GM18508 (cell line): ENCODE data around the gene ATAD2B.
"Not testable (repeated sequence)": the region's sequence is repeated elsewhere in the genome, so short reads cannot be mapped to it uniquely, and the experiment has no call there.

Source experiments
- ATAC-seq: cut with Tn5 transposase; IDR thresholded peaks from one replicate; pipeline ENCODE4 v1.9.1; 2021; ENCODE audit warnings: moderate number of reproducible peaks; ENCODE audit not compliant: insufficient read depth, unreplicated experiment

The ATAD2B gene

DNA sequence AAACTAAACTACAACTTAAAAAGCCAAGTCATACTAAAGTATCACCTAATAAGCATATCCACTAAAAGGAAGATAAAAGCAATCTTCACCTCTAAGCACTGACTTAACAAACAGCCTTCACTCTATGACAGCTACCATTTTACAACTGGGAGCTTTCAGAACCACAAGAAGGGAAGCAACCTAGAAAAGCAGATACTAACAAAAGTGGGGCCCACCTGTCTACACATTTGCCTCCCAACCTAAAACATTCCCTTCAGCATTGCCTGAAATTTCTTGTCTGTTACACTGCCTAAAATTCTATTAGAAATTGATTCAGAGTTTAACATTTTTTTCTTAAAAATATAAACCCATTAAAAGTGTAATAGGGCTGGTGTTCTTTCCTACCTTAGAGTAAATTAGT is 172.0 kb downstream of the ATAD2B start:
- no peak for ATAC-seq

DNA sequence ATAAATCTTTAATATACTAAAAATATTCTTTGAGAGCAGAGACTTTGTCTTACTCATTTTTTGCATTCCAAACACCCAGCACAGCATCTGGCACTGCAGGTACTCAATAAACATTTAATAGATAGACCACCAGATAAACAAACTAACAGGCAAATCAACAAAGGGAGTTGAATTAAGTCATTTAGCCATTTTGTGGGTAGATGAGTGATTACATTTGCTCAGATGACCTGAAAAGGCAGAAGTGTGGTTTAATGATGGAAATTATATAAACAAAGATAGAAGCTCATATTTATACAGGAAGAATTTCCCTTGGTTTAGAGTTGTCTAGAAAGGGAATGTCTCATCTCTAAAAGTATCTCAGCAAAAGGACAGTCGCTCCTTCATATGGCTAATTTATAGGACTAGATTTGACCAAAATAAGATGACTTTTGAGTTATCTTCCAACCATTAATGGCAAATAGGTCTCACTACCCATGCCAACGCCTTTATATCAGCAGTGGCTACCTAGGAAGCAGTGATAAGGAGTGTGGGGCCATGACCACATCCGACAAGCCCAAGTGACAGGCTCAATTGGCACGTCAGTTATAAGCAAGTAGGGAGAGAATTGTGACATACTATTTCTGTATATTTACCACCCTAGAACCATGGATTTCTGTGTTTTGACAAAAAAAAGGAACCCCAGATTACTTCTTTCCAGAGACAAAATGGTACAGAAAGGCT is 173.5 kb downstream of the ATAD2B start:
- no peak for ATAC-seq

DNA sequence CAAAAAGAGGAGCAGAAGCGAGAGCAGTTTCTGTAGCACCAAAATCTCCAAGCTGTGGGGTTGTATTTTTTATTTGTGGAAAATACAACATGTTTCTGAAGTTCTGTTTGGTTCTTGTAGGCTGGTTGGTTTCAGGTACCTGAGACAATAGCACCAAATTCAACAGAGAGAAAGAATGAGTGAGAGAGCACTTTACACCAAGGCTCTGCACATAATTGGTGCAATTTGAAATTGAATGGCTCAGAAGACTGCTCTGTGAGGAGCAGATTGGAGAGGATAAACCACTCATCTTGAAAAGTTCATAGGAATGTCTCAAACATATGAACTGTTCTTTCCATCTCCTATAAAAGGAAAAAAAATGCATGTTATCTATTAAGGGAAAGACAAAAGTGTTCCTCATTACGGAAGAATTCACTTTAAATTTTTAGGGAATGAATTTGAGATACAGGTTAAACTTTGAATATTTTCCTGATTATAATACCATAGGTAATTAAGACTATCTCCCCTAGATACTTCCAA is 175.1 kb downstream of the ATAD2B start:
- no peak for ATAC-seq

DNA sequence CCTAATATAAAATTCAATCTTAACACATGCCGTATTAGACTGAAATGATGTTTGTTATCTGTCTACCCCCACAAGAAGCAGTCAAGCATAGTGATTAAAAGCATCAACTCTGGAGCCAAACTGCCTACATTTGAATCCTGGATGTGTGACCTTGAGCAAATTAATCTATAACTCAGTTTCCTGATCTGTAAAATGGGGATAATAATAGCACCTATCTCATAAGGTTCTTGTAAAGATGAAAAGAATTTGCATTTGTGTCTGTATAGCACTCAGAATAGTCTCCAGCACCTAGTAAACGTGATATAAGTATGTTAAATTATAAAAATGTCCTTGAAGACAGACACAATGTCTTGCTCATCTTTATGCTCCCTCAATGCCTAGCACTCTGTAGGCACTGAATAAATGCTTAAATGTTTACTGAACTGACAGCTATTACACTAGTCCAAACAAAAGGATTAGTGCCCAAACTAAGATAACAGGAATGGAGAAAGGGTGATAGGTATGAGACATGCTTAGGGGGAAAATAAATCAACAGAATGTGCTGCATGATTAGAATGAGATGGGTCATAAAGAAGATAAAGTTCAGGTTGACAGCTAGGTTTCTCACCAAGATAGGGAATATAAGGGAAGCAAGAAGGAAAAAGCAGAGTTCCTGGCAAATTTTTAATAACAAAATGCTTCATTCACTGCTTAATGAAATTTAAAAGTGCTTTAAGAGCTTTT is 180.6 kb downstream of the ATAD2B start:
- ATAC-seq = peak; percentile 32

DNA sequence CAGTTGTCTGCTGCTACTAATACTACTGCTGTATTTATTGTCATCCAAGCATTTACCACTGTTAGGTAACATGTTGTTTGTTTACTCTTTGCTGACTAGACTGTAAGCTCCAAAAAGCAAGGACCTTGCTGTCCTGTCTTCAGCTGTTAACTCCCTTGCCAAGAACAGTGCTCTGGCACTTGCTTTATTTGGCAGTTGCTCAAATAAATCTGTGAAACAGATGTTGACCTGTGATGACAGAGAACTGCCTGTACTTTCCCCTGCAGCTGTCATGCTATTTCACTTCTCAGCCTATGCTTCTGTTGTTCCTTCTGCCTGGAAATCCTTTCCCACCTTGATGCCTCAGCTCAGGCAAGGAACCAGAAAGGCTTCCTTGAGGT is 181.2 kb downstream of the ATAD2B start:
- ATAC-seq = peak; percentile 40

DNA sequence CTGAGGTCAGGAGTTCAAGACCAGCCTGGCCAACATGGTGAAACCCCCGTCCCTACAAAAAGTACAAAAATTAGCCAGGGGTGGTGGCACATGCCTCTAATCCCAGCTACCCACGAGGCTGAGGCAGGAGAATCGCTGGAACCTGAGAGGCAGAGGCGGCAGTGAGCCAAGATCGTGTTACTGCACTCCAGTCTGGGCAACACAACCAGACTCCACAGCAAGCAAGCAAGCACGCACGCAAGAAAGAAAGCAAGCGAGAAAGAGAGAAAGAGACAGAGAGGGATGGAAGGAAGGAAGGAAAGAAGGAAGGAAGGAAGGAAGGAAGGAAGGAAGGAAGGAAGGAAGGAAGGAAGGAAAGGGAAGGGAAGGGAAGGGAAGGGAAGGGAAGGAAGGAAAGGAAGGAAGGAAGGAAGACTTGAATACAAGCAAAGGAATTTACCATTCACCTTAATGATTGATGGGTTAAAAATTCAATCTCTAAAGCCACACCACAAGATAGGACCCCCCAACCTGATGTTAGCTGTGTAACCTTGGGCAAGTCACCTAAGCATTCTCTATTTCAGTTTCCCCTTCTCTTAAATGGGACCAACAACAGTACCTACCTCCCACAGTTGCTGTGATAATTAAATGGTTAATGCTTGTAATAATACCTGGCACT is 181.7 kb downstream of the ATAD2B start:
- ATAC-seq = no peak

DNA sequence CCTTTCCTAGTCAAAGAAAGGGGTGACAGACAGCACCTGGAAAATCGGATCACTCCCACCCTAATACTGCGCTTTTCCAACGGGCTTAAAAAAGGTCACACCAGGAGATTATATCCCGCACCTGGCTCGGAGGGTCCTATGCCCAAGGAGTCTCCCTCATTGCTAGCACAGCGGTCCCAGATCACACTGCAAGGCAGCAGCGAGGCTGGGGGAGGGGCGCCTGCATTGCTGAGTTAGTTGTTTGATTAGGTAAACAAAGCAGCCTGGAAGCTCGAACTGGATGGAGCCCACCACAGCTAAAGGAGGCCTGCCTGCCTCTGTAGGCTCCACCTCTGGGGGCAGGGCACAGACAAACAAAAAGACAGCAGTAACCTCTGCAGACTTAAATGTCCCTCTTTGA is 190.1 kb downstream of the ATAD2B start:
- not testable (repeated sequence) for ATAC-seq

DNA sequence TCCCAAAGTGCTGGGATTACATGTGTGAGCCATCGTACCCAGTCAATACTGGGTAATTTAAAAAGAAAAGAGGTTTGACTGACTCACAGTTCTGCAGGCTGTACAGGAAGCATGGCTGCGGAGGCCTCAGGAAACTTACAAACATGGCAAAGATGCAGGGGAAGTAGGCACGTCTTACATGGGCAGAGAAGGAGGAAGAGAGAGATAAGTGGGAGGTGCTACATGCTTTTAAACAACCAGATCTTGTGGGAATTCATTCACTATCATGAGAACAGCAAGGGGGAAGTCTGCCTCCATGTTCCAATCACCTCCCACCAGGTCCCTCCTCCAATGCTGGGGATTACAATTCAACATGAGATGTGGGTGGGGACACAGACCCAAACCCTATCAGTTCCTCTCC is 192.5 kb downstream of the ATAD2B start:
- ATAC-seq = no peak

DNA sequence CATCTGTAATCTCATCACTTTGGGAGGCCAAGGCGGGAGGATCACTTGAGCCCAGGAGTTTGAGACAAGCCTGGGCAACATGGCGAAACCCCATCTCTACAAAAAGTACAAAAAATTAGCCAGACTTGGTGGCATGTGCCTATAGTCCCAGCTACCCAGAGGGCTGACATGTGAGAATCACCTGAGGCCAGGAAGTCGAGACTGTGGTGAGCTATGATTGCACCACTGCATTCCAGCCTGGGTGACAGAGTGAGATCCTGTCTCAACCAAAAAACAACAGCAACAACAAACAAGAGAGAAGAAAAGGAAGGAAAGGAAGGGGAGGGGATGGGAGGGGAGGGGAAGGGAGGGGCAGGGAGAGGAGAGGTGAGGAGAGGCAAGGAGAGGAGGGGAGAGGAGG is 203.9 kb downstream of the ATAD2B start:
- ATAC-seq = not testable (repeated sequence)

DNA sequence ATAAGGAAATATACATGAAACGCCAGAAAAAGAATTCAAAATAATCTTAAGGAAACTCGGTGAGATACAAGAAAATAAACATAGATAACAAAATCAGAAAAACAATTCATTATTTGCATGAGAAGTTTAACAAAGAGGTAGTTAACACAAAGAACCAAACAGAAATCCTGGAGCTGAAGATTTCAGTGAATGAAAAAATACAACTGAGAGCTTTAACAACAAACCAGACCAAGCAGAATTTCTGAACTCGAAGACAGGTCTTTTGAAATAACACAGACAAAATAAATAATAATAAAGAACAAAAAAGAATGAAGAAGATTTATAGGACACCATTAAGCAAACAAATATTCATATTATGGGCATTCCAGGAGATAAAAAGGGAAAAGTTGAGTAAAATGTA is 204.7 kb downstream of the ATAD2B start:
- ATAC-seq = no peak

DNA sequence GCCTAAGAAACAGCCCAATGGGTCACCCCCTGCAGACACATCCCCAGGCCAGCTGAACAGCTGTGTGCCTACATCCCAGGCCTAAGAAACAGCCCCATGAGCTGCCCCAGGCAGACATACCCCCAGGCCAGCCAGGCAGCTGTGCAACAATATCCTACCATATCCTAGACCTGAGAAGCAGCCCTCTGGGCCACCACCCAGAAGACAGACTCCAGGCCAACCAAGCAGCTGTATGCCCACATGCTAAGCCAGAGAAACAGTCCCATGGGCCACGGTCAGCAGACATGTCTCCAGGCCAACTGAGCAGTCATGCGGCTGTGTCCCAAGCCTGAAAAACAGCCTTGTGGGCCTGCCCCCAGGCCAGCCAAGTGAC is 205.5 kb downstream of the ATAD2B start:
- ATAC-seq = no peak

DNA sequence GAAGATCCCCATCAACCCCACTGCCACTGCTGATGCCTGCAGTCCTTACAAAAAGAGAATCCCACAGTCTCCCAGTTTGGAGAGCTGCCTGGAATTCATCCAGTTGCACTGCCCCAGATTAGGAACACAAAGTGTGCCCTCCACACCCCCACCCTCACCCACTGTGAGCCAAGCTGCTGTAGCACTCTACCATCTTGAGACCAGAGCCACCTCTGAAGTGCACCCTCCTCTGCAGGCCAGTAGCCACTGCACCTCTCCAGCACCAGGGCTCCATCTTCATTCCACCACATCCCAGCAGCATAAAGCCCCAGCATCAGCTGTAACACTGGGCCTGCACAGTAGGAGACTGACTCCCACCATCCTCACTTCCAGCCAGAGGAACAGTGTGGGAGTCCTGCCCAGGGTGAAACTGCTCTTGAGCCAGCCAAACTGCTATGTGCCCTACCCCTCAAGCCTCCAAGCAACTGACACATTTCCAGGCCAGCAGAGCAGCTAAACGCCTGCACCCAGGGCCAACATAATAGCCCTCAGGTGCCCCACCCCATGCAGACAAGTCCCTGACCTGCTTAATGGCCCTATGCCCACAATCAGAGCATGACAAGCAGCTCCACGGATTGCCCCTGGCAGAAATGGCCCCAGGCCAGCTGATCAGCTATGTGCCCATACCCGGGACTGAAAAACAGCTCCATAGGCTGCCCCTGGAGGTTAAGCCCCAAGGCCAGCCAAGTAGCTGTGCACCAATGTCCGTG is 206.0 kb downstream of the ATAD2B start:
- no peak for ATAC-seq

DNA sequence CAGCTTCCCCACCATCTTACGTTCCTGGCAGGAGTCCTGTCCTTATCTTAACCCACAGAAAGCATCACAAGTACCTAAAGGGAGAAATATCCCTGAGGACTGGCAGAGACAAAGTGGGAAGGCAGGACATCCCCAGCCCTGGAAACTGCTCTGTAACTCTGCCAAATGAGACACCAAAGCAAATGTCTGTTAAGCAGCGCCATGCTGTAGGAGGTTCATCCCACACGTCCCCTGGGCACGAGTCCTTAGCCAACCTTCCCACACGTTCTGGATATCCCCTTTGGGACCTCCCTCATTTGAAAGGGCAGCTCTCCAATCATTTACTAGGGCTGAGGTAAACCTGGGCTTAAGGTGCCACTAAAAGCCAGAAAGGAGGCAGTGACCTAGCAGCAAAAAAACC is 207.2 kb downstream of the ATAD2B start:
- ATAC-seq = no peak

DNA sequence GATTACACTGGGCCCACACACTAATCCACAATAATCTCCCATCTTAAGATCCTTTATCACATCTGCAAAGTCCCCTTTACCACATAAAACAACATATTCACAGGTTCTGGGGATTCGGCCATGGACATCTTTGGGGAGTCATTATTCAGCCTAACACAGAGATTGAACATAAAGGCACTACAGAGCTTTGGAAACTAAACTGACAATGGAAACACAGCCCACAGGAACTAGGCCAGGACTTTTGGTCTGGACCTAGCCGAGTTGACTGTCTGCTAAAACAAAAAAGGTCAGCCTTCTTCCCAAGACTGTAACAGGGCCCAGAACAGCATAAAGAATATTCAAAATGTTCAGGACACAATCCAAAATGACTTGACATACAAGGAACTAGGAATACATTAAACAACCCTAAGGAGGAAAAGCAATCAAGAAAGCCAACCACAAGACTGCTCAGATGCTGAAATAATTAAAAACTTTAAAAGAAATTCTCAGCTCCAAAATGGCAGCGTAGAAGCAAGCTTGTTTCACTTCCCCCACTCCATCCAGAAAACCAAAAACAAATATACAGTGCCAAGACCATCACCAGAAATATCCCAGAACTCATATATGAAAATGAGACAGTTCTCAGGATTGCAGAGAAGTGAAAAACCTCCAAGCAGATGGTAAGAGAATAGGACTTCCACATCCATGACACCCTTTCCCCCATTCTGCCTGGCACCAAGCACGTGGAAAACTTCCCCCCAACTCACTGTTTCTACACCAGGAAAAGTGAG is 207.8 kb downstream of the ATAD2B start:
- ATAC-seq = no peak

DNA sequence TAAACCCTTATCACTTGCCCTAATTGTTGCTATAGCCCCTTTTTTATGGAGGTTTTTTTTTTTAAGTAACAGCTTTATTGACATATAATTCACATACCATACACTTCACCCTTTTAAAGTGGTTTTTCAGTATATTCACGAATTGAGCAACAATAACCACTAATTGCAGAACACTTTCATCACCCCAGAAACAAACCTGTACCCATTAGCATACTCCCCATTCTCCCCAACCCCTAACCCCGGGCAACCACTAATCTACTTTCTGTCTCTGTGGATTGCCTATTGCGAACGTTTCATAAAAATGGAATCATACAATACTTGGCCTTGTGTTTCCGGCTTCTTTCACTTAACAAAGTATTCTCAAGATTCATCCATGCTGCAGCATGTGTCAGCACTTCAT is 213.6 kb downstream of the ATAD2B start:
- no peak for ATAC-seq

DNA sequence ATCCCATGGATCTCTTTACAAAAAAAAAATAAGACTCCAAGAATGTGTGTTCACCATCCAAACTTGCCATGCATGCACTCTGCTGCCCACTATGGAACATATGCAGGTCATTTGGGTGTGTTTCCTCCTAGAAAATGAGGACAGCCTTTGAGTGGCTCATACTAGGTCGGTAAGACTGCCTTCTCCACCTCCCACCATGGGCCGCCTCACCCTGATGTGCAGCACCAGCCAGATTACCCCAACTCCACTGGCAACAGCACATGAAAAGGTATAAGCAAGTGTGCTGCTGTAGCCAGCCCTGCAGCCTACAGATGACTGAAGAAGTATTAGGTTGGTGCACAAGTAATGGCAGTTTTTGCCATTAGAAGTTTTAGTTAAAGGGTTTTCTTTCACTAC is 214.2 kb downstream of the ATAD2B start:
- no peak for ATAC-seq

DNA sequence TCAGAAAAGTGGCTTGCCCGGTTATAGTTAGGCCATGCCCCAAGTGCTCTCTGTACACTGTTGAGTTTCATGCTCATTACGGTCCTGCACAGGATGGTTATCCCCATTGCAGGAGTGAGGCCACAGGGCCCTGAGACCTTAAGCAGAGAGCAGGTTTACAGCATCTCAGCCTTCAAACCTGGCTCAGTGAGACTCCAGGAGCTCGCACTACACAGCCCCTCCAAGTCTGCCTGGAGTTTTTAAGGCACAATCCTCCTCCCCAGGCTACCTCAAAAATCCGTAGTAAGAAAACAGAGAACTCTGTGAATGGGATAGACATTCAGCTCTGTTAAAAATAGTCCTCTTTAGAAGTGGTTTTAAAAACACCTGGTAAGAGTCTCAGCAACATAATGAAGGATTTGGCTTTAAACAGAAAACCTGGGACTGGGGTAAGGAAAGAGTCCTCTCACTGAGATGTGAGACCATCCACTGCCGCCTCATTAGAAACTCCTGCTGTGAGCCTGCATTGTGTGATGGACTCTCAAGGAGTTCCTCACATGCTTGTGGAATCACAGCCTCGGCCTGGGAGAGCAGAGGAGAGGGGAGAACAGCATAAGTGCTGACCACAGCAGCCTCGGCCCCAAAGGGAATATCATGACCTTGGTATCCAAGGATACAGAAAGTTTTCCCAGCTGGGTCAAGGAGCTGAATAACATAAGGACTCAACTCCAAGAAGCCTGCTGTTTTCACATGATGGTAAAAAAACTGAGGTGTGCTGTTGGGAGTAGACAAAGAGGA is 214.8 kb downstream of the ATAD2B start:
- ATAC-seq = no peak

DNA sequence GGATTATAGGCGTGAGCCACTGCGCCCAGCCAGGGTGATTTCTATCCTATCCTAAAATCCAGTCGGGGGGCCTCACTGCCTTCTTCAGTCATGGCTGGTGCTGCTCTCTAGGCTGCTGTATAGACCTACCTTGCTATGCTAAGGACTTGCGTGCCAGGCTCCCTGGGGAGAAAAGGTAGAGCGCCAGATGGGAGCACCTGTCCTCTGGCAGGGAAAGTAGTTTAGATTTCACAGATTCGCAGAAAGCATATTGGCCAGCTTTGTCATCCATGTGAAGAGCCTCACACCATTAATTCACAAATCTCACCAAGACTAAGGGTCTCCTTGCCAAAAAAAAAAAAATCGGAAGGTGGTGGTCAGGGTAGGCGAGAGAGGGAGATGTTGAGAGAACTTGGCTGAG is 217.6 kb downstream of the ATAD2B start:
- ATAC-seq = no peak

DNA sequence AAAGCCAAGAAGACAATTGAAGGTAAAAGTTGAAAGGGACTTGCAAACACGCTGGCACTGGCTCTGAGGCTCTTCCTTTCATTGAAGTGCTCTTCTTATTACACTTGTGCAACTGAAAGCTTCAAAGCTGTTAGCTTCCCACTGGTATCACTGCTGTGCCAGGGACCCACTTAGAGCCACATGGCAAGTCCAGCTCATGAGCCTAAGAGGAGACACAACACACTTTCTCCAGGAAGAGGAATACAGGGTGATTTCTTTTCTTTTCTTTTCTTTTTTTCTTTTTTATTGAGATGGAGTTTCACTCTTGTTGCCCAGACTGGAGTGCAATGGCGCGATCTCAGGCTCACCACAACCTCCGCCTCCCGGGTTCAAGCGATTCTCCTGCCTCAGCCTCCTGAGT is 218.2 kb downstream of the ATAD2B start:
- ATAC-seq = no peak
